Glomerular visceral epithelial cell (primary cell): ENCODE measurements around the gene PGM2.
A peak's percentile ranks its signal among the peaks of the same experiment; 100 is the strongest.
"Not testable (repeated sequence)": the region's sequence is repeated elsewhere in the genome, so short reads cannot be mapped to it uniquely, and the experiment has no call there.

Source experiments
- DNase-seq: peaks from one replicate; pipeline ENCODE4 v3.0.0-alpha.2; 2016; ENCODE audit errors: extremely low spot score

PGM2 gene

DNA sequence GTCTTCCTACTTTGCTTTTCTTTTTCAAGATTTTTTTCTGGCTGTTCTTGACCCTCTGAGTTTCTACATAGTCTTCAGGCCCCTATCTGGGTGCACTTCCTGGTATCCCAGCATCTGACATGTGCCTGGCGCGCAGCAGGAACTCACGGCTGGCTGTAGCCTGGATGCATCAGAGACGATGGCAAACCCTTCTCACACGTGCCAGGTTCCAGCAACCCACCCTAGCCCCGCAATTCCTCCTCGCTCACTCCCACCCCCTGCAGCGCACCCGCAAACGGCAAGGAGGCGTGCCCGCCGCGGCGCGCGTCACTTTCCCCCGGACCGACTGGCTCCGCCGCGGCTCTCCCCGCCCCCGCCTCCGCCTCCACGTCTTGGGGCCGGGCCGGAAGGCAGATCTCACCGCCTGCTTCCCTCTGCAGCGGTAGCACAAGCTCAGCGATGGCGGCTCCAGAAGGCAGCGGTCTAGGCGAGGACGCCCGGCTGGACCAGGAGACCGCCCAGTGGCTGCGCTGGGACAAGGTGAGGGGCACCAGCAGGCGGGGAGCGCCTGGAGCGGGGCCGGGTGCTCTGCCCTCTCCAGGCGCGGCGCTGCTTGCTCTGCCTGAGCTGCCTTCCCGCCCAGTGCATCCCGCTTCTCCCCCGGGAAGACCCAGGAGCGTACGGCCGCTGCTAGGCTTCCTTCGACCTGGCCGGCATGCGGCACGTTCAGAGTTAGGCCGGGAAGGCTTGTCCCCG is at the start of gene PGM2:
Gene PGM2 (plus strand): TSS at position 392 of the 735 bp plus-strand sequence. CDS start 47 bp downstream, at position 439.
- peak; percentile 88 for DNase-seq

DNA sequence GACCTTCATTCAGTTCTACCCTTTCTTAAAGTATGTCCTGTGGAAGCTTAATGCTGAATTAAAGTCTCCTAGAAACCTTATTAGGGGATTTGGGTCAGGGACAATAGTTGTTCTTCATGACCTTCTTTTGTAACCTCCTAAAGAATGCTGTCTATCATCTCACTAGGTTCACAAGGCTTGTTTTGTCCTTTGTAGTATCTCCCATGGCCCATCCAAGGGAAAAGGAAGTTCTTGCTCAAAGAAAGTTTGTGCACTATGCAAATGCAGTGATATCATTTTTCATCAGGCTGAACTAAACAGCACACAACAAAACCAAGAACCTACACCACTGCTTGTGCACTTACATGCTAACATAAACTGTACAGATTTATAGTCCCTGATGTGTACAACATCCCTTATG is 46.6 kb upstream of the PGM2 start:
- no peak for DNase-seq

DNA sequence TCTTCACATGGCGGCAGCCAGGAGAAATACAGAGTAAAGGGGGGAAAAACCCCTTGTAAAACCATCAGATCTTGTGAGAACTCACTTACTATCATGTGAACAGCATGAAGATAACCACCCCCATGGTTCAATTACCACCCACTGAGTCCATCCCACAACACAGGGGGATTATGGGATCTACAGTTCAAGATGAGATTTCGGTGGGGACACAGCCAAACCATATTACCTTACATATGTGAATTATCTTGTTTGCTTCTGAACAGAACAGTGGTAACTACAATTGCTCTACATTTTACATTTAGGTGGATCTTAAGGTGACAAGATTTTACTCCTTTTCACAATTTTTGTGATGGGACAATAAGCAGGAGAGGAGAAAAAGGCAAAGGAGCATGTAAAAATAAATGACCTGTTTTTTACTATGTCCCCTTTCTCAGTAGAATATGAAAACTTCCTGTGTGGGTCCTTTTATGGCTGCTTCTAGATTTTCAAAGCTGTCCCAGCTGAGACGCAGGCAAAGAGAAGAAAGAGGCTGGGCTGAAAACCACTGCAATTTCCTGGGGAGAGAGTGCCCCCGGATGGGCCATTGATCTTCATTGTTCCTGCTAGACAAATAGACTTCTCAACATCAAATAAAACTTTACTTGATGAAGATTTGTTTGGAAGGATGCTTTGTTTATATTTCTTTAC is 45.9 kb upstream of the PGM2 start:
- DNase-seq, result no peak

DNA sequence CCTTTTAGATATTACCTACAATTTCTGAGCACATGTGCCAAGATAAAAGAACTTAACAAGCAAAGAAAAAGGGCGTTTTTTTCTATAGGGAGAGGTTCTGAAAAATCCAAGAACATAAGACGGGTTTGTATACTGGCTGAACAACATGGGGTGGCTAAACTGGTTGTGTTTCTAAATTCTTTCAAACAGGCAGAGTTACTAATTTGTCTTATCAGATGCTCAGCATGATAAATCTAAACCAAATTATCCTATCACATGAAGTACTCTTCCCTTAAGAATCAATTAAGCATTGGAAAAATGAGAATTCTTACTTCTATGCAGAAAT is 45.4 kb upstream of the PGM2 start:
- no peak for DNase-seq

DNA sequence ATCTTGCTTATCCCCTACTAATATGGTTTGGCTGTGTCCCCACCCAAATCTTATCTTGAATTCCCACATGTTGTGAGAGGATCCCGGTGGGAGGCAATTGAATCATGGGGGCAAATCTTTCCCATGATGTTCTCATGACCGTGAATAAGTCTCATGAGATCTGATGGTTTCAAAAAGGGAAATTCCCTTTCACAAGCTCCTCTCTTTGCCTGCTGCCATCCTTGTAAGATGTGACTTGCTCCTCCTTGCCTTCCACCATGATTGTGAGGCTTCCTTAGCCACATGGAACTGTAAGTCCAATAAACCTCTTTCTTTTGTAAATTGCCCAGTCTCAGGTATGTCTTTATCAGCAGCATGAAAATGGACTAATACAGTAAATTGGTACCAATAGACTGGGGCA is 40.2 kb upstream of the PGM2 start:
- DNase-seq, result not testable (repeated sequence)

DNA sequence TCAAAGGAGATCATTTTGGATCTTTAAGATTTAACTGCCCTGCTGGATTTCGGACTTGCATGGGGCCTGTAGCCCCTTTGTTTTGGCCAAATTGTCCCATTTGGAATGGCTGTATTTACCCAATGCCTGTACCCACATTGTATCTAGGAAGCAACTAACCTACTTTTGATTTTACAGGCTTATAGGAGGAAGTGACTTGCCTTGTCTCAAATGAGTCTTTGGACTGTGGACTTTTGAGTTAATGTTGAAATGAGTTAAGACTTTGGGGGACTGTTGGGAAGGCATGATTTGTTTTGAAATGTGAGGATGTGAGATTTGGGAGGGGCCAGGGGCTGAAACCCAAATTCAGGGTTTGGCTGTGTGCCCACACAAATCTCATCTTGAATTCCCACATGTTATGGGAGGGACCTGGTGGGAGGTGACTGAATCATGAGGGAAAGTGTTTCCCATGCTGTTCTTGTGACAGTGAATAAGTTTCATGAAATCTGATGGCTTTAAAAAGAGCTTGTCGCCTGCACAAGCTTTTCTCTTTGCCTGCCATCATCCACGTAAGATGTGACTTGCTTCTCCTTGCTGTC is 38.5 kb upstream of the PGM2 start:
- DNase-seq, result not testable (repeated sequence)

DNA sequence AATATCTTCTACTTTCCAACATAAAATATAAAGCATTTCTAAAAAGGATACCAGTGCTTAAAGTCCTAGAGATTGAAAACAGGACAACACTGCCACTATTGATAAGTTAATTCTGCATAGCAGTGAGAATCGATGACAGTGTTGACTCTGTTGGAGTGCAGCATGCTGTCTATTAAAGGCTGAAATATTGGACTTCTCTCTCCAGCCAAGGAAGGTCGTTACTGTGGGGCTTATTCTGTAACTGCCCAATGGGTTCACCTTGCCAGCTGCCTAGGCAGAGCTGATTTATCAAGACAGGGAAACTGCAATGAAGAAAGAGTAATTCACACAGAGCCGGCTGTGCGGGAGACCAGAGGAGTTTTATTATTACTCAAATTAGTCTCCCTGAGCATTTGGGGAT is 37.7 kb upstream of the PGM2 start:
- DNase-seq, result no peak

DNA sequence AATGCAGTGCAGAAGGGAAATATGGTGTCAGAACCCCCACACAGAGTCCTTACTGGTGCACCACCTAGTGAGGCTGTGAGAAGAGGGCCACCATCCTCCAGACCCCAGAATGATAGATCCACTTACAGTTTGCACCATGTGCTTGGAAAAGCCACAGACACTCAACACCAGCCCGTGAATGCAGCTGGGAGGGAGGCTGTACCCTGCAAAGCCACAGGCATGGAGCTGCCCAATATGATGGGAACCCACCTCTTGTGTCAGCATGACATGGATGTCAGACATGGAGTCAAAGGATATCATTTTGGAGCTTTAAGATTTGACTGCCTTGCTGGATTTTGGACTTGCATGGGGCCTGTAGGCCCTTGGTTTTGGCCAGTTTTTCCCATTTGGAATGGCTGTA is 34.2 kb upstream of the PGM2 start:
- no peak for DNase-seq

DNA sequence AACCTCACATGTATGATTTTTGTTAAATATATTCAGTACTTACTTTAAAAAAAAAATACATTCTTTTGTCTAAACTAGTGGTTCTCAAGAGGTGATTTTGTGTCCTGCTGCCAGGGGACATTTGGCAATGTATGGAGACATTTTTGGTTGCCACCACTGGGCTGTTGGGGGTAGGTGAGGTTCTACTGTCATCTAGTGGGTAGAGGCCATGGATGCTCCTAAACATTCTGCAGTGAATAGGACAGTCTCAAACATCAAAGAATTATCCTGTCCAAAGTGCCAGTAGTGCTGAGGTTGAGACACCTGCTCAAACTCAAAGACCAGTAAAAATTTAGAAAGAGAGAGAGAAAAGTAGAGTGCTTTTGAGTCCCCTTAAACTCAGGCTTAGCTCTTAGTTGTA is 32.9 kb upstream of the PGM2 start:
- DNase-seq, result peak; percentile 21

DNA sequence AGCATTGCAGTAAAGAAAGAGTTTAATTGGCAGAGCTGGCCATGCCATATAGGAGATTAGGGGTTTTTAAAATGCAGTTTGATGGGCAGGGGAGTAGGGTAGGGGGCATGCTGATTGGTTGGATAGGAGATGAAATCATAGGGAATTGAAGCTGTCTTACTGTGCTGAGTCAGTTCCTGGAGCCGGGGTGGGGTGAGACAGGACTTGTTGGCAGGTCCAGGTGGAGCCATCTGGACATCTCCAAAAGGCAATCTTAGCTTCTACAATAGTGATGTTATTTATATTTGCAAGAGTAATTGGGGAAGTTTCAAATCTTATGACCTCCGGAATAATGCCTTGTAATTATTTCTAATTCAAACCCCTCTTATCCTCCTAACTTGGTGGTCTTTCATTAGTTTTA is 32.4 kb upstream of the PGM2 start:
- no peak for DNase-seq

DNA sequence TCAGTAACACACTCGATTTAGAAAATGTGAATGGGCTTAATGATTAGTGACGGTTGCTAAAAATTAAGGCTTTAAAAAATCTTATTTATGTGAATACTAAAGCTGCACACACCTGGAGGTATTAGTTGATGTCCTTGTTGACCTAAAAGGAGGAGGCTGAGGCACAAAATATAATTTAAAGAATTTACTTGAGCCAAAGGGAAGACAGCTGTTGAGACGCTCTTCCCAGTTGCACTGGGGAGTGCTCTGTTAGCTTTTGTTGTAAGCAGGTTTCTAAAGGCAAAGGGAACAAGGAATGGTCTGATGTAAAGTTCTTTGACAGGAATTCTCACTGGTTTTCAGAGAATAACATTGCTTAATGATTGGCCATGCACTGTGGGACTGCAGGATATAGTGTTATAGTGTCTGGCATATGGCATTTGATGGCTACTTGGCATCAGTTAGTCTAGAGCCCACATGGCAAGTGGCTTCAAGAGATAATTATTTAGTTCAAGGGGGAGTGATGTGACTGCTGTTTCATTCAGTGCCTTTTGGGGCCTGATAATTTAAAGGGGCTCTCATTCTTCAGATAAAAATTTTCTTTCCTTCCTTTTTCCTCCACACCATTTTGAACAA is 30.8 kb upstream of the PGM2 start:
- DNase-seq, result no peak

DNA sequence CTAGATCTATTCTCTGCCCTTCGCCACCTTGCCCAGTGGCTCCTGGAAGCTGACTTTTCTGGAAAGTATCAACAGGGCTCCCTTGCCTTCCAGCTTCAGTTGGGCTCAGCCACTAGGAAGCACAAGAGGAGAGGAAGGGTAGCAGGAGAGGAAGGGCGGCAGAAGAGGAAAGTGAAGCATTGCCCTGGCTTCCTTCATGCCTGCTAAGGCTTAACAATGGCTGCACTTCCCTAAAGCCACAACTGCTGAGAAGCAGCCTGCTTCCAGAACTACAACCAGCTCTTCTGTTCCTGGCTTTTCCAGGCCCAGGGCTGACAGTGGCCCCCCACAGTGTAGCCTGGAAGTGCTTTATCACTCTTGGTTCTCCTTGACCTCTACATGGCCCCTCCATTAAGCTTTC is 29.1 kb upstream of the PGM2 start:
- no peak for DNase-seq

DNA sequence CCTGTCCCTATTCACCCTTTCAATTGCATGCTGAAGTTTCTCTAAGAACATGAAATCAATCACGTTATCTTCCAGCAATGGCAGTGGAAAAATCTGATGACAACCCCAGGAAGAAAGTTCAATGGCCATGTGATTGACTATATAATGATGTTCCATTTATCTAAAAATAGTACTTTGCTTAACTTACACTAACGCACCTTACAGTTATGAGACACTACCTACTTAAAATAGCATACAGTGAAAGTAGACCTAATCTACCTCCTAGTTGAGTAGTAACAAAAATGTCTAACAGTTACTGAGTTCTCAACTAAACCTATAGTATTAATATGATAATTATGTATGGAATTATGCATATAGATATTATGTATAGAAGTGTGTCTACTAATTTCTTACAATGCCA is 28.6 kb upstream of the PGM2 start:
- DNase-seq, result no peak

DNA sequence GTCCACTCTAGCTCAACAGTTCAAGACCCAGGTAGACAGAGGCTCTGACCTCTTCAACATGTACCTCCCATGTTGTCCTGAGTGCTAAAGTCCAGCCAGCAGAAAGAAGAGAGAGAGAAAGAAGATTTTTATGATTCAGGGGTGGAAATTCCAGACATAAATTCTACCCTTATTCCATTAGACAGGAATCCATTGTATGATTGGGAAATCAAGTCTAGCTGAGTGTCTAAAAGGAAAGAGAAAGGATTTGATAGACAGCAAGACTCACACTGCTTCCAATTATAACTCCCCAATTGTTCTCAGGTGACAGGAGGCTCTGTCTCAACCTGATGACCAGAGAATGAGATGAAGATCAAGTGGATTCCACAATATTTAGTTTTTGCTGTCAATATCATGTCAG is 27.9 kb upstream of the PGM2 start:
- DNase-seq, result no peak

DNA sequence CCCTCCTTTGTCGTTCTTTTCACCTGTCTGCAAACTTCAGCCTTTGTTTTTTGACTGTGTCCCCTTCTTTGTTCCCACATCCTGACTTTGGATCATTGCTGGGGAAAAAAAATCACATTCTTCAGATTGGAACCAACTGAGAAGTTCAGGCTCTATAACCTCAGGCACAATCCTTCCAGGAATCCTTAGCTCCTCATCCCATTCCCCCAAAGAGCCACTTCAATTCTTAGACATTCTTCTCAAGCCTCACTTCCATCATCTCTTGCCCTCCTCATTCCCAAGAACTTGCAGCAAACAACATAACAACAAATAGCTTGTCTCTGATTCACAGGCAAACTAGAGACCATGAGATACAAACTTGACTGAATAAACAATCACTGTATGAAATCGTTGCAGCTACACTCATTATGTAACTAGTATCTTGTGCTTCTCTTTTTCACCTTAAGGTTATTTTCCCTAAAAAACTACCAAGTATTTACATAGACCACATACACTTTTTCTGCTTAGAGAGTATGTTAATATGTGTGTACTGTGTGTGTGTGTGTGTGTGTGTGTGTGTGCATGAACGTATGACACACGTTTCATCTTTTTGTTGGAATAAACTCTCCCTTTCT is 26.4 kb upstream of the PGM2 start:
- DNase-seq, result no peak

DNA sequence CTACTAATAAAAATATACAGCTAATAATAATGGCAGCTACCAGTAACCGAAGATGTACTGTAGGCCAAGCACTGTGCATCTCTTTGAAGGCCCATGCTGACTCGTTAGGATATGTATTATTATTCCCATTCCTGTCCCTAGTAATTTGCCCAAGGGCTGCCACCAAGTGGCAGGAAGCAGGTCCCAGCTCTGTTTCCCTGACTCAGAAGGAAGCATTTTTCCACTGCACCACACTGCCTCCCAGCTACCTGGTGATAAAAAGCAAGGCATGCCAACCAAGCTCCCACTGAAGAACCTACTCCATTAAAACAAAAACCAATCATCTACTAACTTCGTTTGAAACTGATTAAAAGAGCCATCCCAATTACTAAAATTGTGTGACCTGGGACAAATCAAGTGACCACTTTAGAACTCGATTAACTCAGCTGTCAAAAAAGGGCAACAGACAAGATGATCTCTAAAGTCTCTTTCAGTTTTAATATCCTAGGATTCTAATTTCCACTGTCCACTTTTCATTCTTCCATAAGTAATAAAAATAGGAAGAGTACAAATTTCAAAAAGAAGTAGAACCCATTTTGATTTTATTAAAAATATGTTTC is 24.3 kb upstream of the PGM2 start:
- peak; percentile 83 for DNase-seq

DNA sequence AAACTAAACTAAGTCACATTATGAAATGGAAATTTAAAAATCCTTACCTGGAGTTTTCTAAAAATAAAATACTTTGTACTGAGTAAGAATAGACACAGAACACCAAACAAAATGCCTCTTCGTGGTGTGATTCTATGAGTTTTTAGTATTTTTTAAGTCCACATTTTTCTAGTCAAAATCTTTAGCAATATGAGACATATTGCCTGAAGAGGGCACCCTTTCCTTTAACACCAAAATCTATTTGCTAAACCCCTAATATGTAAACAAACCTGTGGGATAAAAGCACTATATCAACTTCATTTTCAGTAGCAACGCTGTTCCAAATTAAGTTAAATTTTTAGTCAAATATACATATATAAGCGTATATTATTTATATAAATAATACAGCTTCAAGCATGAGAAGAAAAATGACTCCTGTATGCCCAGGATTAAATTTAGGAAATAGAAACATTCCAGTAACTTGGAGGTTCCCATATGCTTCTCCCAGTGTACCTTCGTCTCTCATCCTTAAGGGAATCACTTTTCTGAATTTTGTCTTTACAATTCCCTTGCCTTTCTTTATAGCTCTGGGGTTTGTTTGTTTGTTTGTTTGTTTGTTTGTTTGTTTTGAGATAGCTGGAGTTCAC is 23.0 kb upstream of the PGM2 start:
- peak; percentile 49 for DNase-seq

DNA sequence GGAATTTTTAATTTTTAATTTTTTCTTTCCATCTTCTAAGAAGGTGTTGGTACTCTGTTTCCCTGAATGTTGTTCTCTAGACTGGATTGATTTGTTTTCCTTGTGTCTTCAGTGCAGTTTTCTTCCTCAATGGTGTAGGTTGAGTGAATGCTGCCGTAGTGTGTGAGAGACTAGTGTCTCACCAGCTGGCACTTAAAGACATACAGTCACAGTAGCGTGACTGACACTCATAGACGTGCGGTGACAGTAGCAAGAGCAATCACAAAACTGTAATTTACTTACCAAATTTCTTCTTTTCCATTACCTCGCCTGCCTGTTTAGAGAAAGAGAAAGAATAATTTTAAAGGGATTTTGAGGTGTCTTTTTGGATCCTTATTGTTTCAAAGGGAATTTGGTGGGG is 21.4 kb upstream of the PGM2 start:
- DNase-seq, result no peak

DNA sequence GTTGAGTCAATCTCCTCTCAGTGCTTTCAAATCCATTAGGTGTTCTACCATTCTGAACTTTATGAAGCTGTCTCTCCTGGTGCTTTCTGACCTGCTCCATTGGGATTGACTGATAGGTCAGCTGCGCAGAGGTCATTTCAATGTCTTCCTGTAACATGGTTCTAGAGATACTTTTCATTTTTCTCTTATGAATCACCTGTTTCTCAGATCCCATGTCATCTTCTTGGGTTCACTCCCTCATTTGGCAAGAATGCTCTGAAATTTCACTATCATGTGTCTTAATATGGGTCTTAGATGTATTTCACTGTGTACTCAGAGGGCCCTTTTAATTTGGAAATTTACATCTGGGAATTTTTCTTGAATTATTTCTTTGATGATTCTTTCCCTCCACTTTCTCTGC is 13.8 kb upstream of the PGM2 start:
- peak; percentile 68 for DNase-seq

DNA sequence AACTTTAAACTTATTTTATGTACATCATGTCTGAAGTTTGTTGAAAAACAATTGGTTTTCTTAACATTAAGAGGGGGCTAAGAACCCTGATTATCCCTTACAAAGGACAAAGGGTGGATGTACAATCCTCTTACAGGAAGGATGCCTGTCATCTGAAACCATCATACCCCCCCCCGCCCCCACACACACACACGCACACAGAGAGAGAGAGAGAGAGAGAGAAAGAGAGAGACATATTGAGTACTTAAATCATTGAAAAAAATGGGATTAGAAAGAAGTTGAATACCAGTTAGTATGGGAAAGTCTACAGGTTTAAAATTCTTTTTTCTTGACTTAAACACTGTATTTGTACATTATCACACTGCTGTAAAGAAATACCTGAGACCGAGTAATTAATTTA is 10.9 kb upstream of the PGM2 start:
- no peak for DNase-seq

DNA sequence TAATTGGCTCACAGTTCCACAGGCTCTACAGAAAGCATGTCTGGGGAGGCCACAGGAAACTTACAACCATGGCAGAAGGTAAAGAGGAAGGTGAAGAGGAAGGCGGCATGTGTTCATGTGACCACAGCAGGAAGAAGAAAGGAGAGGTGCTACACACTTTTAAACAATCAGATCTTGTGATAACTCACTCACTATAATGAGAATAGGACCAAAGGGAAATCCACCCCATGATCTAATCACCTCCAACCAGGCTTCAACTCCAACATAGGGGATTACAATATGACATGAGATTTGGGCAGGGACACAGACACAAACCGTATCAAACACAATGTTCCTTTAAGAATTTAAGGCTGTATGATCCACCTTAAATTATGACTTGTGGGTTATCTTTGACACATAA is 10.5 kb upstream of the PGM2 start:
- no peak for DNase-seq

DNA sequence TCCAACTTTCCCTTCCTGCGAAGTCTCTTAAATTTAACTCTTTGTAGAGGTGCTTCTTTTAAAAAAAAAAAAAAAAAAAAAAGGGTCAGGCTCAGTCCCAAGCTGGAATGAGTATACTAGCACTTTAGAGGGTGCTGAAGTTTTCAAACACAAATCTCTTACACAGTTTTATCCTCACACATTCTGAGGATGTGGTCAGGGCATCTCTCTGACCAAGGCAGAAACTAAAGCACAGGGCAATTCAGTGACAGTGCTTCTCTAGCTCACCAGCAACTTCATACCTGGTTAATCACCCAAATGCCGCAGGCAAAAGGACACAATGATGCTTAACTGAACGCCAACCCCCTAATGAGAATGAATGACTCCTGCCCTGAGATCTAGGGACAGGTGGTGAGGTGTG is 9.8 kb upstream of the PGM2 start:
- no peak for DNase-seq
